Stomach (tissue), 9 donors: ENCODE measurements around the gene AQP4. TPM values are rescaled to one million over a fixed set of nuclear protein-coding genes. Genes with fewer than 3 reads are reported as not detected.

Experiments
- DNase-seq, 2 donors: peaks; one replicate each; pipeline versions ENCODE4 v3.0.0 to v3.0.0-alpha.2; 2013 to 2019
- H3K27ac ChIP-seq, 5 donors: fragments of 200-600 bp in 4 of 5; sonication (generic) in 4 of 5; one replicate each; pipeline ENCODE4 v1.5.1; 2013 to 2019; ENCODE audit warnings: mild to moderate bottlenecking in 1 of 5, moderate library complexity in 1 of 5
- H3K27me3 ChIP-seq, 3 donors: fragments of 200-600 bp; sonication (generic); one replicate each; pipeline ENCODE4 v1.5.1; 2017 to 2019; ENCODE audit warnings: mixed run types in 1 of 3
- H3K36me3 ChIP-seq, 4 donors: fragments of 200-600 bp; sonication (generic); 1 replicate in 3 of 4; 2 replicates in 1 of 4; pipeline ENCODE4 v1.5.1; 2016 to 2019
- H3K4me1 ChIP-seq, 4 donors: fragments of 200-600 bp; sonication (generic); one replicate each; pipeline ENCODE4 v1.5.1; 2016 to 2019
- H3K4me3 ChIP-seq, 4 donors: fragments of 200-600 bp; sonication (generic) in 3 of 4; one replicate each; pipeline ENCODE4 v1.5.1; 2016 to 2019; ENCODE audit warnings: mild to moderate bottlenecking in 1 of 4
- H3K9me3 ChIP-seq, 4 donors: fragments of 200-600 bp; sonication (generic); one replicate each; pipeline ENCODE4 v1.5.1; 2016 to 2019
- EP300 ChIP-seq: sonication (generic); formaldehyde crosslinking; IDR thresholded peaks from one replicate; pipeline ENCODE4 v1.6.1; 2017; ENCODE audit warnings: antibody characterized with exemption
- POLR2A ChIP-seq, 4 donors: fragments of 450-650 bp; IDR thresholded peaks; one replicate each; pipeline ENCODE4 v1.6.1; 2016; ENCODE audit warnings: antibody characterized with exemption in 4 of 4, control low read depth in 2 of 4, mild to moderate bottlenecking in 1 of 4, moderate library complexity in 1 of 4
- POLR2AphosphoS5 ChIP-seq, 3 donors: sonication (generic); formaldehyde crosslinking; IDR thresholded peaks; one replicate each; pipeline ENCODE4 v1.6.1; 2016; ENCODE audit warnings: antibody characterized with exemption in 3 of 3
- whole genome bisulfite sequencing, 5 donors: extraction: QIAGEN DNeasy Blood & Tissue Kit in 3 of 5; methylation state at CpG; one replicate each; pipeline versions ENCODE4 v1.1.5 to v1.1.7; 2013 to 2018; 5-methylcytosine and 5-hydroxymethylcytosine counted together
- intact Hi-C: fragments of 100-400 bp; cut with DNase I; formaldehyde crosslinking; loops from one replicate; pipeline ENCODE4 v1.15.1; 2023; ENCODE audit warnings: low total_unique reads
- polyA plus RNA-seq, 3 donors: library from polyadenylated mRNA; stranded (reverse); fragments of 200-250 nt; gene quantifications; one replicate each; pipeline ENCODE4 v1.2.3, GENCODE V29; 2013
- total RNA-seq, 5 donors: library from RNA; depleted of rRNA; stranded (reverse); fragments of >200 nt; gene quantifications; one replicate each; pipeline versions ENCODE4 v1.1.0 to v1.2.3, GENCODE V29; 2014 to 2016
- TF ChIP-seq, protein P1 (sequence below), 7 experiments: fragments of 450-650 bp in 4 of 7; fragments of 200-600 bp in 3 of 7; sonication (generic) in 3 of 7; IDR thresholded peaks; one replicate each; pipeline ENCODE4 v1.5.1; 2016 to 2019; ENCODE audit warnings: antibody characterized with exemption in 7 of 7, control low read depth in 2 of 7, mild to moderate bottlenecking in 1 of 7
- donor health status: healthy with polysubstance abuse.
- donor health status: Bipolar disorder and iron deficiency.
- donor health status: healthy.

Gene AQP4
- total and polyA plus RNA-seq, 8 donors = 0.83 to 115 (median 8.2) TPM; not detected in 1

DNA sequence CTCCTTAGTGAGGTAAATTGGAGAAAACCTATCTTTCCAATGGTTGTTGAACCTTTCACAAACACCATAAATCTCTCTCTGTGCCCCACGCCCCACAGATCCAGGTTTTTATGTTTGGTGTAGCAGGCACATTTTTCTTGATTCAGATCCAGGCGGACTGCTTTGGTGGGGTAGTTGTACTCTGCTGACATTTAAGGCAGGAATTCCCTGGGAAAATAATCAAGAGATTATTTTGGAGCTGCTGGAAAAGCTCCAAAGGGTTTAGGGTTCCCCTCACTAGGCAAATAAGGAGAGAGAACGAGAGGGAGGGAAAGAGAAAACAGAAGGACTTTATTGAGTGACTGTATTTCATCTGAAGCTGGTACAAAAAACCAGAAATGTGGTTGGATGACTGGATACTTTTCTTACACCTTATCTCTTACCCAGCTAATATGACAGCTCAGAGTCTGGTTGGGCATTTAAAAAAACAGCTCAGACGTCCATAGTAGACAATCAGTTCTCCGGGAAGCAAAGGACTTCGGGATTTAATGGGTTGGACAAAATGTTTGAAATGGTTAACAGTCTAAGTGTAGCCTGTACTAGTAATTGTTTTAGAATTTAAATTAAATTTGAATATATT is 3.6 kb upstream of the AQP4 start:
- 27 to 46% (median 38%) methylated on average over 6 of the region's 6 CpGs for WGBS, 5 donors

DNA sequence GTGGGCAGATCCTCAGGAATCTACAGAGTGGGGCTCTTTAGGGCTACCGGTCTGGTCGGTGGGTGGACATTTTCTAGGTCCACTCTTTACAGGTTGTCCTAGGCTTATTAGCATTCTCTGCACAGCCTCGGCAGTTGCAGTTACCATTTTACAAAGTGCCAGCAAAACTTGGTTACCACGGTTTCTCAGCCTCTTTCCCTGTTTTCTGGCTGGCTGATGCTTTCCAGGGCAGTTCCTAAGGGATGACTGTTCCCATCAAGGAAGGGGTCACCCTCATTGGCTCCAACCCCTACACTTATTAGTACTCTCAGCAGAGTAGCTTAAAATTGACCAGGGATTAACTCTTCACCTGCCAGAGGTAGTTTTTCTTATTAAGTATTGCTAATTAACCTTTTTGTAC is 2.0 kb upstream of the AQP4 start:
- Histone ChIP-seq H3K27ac (peak overlapping the region in 3 of 5 donors; percentile 16 to 66 (median 62)), H3K4me1 (peaks cover 7 to 51% (median 19%) of the 10 kb centered on the region in 4 donors), H3K27me3 (peaks cover 0 to 18% (median 13%) of the 10 kb centered on the region in 3 donors), H3K36me3 (no peaks in the 10 kb centered on the region), H3K4me3 (no peak overlapping the region), H3K9me3 (no peaks in the 10 kb centered on the region)
- intact Hi-C loops = no loop called here
- no peak for DNase-seq
- 66 to 83% (median 73%) methylated on average over 4 of the region's 4 CpGs for WGBS, 5 donors
- TF ChIP-seq EP300 (no peak), POLR2AphosphoS5 (IDR thresholded peaks at IDR 0.05) (no peak), POLR2A (IDR thresholded peaks at IDR 0.05) (no peak)
- TF ChIP-seq, protein P1, sequence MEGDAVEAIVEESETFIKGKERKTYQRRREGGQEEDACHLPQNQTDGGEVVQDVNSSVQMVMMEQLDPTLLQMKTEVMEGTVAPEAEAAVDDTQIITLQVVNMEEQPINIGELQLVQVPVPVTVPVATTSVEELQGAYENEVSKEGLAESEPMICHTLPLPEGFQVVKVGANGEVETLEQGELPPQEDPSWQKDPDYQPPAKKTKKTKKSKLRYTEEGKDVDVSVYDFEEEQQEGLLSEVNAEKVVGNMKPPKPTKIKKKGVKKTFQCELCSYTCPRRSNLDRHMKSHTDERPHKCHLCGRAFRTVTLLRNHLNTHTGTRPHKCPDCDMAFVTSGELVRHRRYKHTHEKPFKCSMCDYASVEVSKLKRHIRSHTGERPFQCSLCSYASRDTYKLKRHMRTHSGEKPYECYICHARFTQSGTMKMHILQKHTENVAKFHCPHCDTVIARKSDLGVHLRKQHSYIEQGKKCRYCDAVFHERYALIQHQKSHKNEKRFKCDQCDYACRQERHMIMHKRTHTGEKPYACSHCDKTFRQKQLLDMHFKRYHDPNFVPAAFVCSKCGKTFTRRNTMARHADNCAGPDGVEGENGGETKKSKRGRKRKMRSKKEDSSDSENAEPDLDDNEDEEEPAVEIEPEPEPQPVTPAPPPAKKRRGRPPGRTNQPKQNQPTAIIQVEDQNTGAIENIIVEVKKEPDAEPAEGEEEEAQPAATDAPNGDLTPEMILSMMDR (IDR thresholded peaks at IDR 0.05) = no peak

More for the DNA sequence above, 3.6 kb upstream of the AQP4 start:
- Histone ChIP-seq H3K9me3 (no peaks in the 10 kb centered on the region), H3K27me3 (peaks cover 0 to 7% (median under 1%) of the 10 kb centered on the region in 3 donors), H3K4me1 (peaks cover 0 to 36% (median 8%) of the 10 kb centered on the region in 4 donors), H3K27ac (peak overlapping the region in 3 of 5 donors; percentile 46 to 66 (median 54)), H3K36me3 (no peaks in the 10 kb centered on the region), H3K4me3 (peak overlapping the region in 1 of 4 donors; percentile 24)
- peak in 1 of 2 donors; percentile 34 for DNase-seq
- TF ChIP-seq, protein P1 (IDR thresholded peaks at IDR 0.05) = no peak
- TF ChIP-seq POLR2AphosphoS5 (IDR thresholded peaks at IDR 0.05) (no peak), POLR2A (IDR thresholded peaks at IDR 0.05) (no peak), EP300 (no peak)
- intact Hi-C loops = no loop called here

DNA sequence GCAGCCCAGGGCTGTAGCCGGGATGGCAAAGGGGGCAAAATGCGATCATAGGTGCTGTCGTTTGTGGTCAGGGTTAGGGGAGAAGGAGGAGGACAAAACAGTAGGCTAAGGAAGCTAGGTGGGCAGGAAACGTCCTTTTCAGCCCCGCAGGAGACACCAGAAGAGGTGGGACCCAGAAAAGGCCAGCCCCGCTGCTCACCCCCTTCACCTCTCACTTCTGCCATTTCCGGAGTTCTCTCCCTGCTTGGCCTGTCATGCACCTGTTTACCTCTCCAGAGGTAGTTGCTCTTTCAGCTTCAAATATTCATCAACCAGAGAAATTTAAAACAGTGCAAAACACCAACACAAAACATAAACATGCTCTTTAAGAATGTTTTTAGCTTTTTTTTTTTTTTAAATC is 849 bp downstream of the AQP4 start:
- intact Hi-C loops = no loop called here
- Histone ChIP-seq H3K27ac (peak overlapping the region in 4 of 5 donors; percentile 60 to 90 (median 76)), H3K36me3 (no peaks in the 10 kb centered on the region), H3K9me3 (no peaks in the 10 kb centered on the region), H3K4me3 (peak overlapping the region in 2 of 4 donors; percentile 17 to 38), H3K4me1 (peaks cover 7 to 47% (median 18%) of the 10 kb centered on the region in 4 donors), H3K27me3 (peaks cover 0 to 22% (median 13%) of the 10 kb centered on the region in 3 donors)
- no peak for TF ChIP-seq POLR2AphosphoS5 (IDR thresholded peaks at IDR 0.05)
- no peak for TF ChIP-seq EP300
- TF ChIP-seq, protein P1 (IDR thresholded peaks at IDR 0.05) = no peak
- TF ChIP-seq POLR2A (IDR thresholded peaks at IDR 0.05) = no peak
- WGBS, 5 donors = 38 to 75% (median 48%) methylated on average over 7 of the region's 7 CpGs
- no peak for DNase-seq

DNA sequence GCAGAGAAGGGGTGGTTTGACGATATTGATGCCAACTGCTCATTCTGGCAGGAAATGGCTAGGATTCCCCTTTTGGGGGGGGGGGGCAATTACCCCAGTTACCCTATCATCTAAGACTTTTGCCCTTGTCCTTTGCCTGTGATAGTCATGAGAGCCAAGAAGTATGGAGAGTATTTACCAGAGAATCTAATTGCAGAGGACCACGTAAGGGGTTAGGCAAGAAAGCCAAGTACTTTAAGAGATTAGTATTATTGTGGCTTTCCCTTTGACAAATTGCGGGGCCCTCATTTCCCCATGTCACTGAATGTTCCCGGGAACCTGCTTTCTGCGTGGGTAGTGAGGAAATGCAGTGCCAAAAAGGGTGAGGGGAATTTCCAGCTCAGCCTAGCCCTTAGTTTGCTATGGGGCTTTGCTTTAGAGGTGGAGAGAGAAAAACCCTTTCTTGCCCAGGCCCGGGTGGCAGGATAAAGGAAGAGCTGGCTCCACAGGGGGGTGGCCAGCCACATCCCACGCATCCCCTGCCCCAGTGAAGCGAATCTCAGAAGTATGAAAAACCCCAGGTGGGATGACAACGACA is 1.5 kb downstream of the AQP4 start:
- intact Hi-C loops = no loop called here
- Histone ChIP-seq H3K9me3 (no peaks in the 10 kb centered on the region), H3K27me3 (peaks cover 0 to 22% (median 13%) of the 10 kb centered on the region in 3 donors), H3K36me3 (no peaks in the 10 kb centered on the region), H3K27ac (peak overlapping the region; percentile 60 to 90 (median 73)), H3K4me1 (peaks cover 7 to 43% (median 15%) of the 10 kb centered on the region in 4 donors), H3K4me3 (peak overlapping the region in 2 of 4 donors; percentile 38 to 40)
- 19 to 42% (median 33%) methylated on average over 9 of the region's 9 CpGs for WGBS, 5 donors
- TF ChIP-seq POLR2A (IDR thresholded peaks at IDR 0.05) = no peak
- peak in 1 of 3 donors; percentile 7 for TF ChIP-seq POLR2AphosphoS5 (IDR thresholded peaks at IDR 0.05)
- TF ChIP-seq EP300 = no peak
- TF ChIP-seq, protein P1 (IDR thresholded peaks at IDR 0.05) = no peak
- peak in 1 of 2 donors; percentile 24 for DNase-seq
